Prostate gland (tissue), 2 donors: ENCODE measurements around the gene SERPINB12. TPM values are rescaled to one million over a fixed set of nuclear protein-coding genes. Genes with fewer than 3 reads are reported as not detected.

ENCODE experiments used
- DNase-seq: peaks from one replicate; pipeline ENCODE4 v3.0.0-alpha.2; 2019; ENCODE audit warnings: low spot score
- H3K27ac ChIP-seq, 2 donors: fragments of 200-600 bp; sonication (generic); 2 replicates each; pipeline ENCODE4 v1.5.1; 2017 to 2019
- H3K27me3 ChIP-seq: fragments of 200-600 bp; sonication (generic); replicated peaks from 2 replicates; pipeline ENCODE4 v1.5.1; 2019; ENCODE audit not compliant: insufficient read depth
- H3K36me3 ChIP-seq, 2 donors: fragments of 200-600 bp; sonication (generic); 1 replicate in 1 of 2; 2 replicates in 1 of 2; pipeline versions ENCODE4 v1.5.1 to v1.8.1; 2017 to 2019
- H3K4me1 ChIP-seq: fragments of 200-600 bp; sonication (generic); replicated peaks from 2 replicates; pipeline ENCODE4 v1.5.1; 2019
- H3K4me3 ChIP-seq, 2 donors: fragments of 200-600 bp; sonication (generic); 2 replicates each; pipeline ENCODE4 v1.5.1; 2017 to 2019
- H3K9me3 ChIP-seq: fragments of 200-600 bp; sonication (generic); 2 replicates; pipeline ENCODE4 v1.5.1; 2017
- POLR2A ChIP-seq: fragments of 450-650 bp; IDR thresholded peaks from one replicate; pipeline ENCODE4 v1.6.1; 2016; ENCODE audit warnings: antibody characterized with exemption, mild to moderate bottlenecking
- POLR2AphosphoS5 ChIP-seq: sonication (generic); formaldehyde crosslinking; IDR thresholded peaks from one replicate; pipeline ENCODE4 v1.6.1; 2017; ENCODE audit warnings: antibody characterized with exemption
- WGBS: methylation state at CpG from one replicate; pipeline ENCODE4 v1.1.5; 2018; 5-methylcytosine and 5-hydroxymethylcytosine counted together
- intact Hi-C: fragments of 100-400 bp; cut with DNase I; formaldehyde crosslinking; loops from one replicate; pipeline ENCODE4 v1.14.2; 2022
- total RNA-seq, 2 donors: library from RNA; depleted of rRNA; stranded (reverse); fragments of >200 nt; gene quantifications; one replicate each; pipeline ENCODE4 v1.1.0, GENCODE V29; 2016
- TF ChIP-seq, protein P1 (sequence below), 4 experiments: fragments of 200-600 bp in 2 of 4; fragments of 450-650 bp in 2 of 4; sonication (generic) in 2 of 4; IDR thresholded peaks; 1 replicate in 3 of 4; 2 replicates in 1 of 4; pipeline ENCODE4 v1.5.1; 2016 to 2019; ENCODE audit warnings: antibody characterized with exemption in 4 of 4, mild to moderate bottlenecking in 2 of 4, moderate library complexity in 2 of 4

The SERPINB12 gene
- total RNA-seq, 2 donors from 2014 or later = not detected

DNA sequence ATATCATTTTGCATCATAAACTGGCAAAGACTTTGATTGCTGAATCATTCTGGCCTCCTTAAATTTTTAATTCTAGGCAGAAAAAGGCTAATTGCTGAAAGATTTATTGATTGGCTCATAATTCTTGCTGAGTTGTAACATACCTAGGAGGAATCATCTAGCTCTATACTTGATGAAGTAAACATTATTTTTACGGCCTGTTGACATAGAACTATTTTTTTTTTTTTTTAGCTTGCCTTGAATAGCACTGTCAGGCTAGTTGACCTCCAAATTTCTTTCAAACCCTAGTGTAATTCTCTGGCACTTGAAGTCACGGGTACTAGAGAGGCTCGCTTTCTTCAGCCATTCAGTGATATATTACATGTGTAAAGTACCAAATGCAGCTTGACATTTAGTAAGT, 2.8 kb downstream of the SERPINB12 start:
- TF ChIP-seq POLR2A (no peak), POLR2AphosphoS5 (no peak)
- TF ChIP-seq, protein P1, sequence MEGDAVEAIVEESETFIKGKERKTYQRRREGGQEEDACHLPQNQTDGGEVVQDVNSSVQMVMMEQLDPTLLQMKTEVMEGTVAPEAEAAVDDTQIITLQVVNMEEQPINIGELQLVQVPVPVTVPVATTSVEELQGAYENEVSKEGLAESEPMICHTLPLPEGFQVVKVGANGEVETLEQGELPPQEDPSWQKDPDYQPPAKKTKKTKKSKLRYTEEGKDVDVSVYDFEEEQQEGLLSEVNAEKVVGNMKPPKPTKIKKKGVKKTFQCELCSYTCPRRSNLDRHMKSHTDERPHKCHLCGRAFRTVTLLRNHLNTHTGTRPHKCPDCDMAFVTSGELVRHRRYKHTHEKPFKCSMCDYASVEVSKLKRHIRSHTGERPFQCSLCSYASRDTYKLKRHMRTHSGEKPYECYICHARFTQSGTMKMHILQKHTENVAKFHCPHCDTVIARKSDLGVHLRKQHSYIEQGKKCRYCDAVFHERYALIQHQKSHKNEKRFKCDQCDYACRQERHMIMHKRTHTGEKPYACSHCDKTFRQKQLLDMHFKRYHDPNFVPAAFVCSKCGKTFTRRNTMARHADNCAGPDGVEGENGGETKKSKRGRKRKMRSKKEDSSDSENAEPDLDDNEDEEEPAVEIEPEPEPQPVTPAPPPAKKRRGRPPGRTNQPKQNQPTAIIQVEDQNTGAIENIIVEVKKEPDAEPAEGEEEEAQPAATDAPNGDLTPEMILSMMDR (IDR thresholded peaks at IDR 0.05) = no peak
- 56% methylated on average over 3 of the region's 3 CpGs for WGBS
- intact Hi-C loops = no loop called here

DNA sequence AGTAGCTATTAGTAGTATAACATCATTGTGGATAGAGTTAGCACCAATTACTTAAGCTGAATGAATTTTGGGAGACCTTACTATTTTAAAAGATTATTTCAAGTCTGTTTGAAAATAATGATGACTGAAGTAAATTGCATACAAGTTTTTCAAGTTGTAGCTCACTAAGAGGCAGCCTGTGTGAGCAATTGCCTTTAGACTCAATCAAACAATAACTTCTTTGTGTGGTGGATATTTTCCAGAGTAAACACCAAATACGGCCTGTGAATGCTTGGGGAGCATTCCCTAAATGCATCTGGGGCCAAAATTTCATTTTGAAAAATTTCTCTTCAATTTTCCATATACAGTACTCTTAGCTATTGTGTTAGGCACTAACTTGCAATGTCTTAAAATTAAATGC, 7.9 kb downstream of the SERPINB12 start:
- Histone ChIP-seq H3K9me3 (no peaks in the 10 kb centered on the region), H3K27ac (no peak overlapping the region), H3K27me3 (no peaks in the 10 kb centered on the region), H3K36me3 (no peaks in the 10 kb centered on the region), H3K4me3 (no peak overlapping the region), H3K4me1 (no peaks in the 10 kb centered on the region)
- 28% methylated on average over 1 of the region's 1 CpG for WGBS
- no peak for TF ChIP-seq POLR2A
- TF ChIP-seq, protein P1 (IDR thresholded peaks at IDR 0.05) = no peak
- no peak for DNase-seq
- intact Hi-C loops = no loop called here

More for the DNA sequence above, 2.8 kb downstream of the SERPINB12 start:
- no peaks in the 10 kb centered on the region for H3K36me3 ChIP-seq
- no peak for DNase-seq
- H3K27me3 ChIP-seq = no peaks in the 10 kb centered on the region
- no peaks in the 10 kb centered on the region for H3K9me3 ChIP-seq
- H3K4me3 ChIP-seq = no peak overlapping the region
- H3K4me1 ChIP-seq = no peaks in the 10 kb centered on the region
- no peak overlapping the region for H3K27ac ChIP-seq

DNA sequence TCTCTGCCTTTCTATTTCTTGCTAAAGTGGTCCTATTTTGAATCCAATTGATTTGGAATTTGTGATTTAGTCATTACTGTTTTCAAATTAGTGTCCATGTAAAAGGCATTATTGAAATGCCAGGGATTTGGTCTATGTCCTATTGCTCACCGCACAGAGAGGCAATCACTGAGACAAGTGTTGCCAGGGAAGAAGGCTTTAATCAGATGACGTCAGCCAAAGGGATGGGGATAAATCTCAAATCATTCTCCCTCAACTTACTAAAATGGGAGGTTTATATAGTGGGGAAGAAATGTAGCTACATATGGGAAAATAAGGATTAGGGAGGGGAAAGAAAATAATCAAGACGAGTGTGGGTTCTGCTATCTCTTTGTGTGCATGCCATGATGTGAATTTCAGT, 9.6 kb downstream of the SERPINB12 start:
- WGBS = 87% methylated on average over 3 of the region's 3 CpGs
- Histone ChIP-seq H3K27ac (no peak overlapping the region), H3K4me3 (no peak overlapping the region), H3K27me3 (no peaks in the 10 kb centered on the region), H3K36me3 (no peaks in the 10 kb centered on the region), H3K4me1 (no peaks in the 10 kb centered on the region), H3K9me3 (no peaks in the 10 kb centered on the region)
- no peak for DNase-seq
- intact Hi-C loops = no loop called here
- no peak for TF ChIP-seq POLR2A

DNA sequence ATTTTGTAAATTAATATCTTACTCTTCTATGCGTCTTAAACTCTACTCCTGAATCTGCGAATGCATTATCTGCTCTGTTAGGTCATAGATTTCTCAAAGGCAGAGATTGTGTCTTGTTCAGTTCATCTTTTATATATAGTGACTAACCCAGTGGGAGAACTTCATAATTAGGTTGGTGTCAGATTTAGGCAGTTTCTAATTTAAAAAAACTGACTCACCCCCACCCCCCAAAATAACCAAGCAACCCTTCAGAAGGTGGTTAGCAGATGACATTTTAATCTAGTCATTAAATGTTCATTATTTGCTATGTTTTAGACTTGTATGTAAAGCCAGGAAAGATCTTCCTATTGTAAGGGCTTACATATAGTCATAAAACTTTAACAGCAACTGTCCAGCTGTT, 10.4 kb downstream of the SERPINB12 start:
- no peak for DNase-seq
- Histone ChIP-seq H3K4me1 (no peaks in the 10 kb centered on the region), H3K27me3 (no peaks in the 10 kb centered on the region), H3K9me3 (no peaks in the 10 kb centered on the region), H3K27ac (no peak overlapping the region), H3K36me3 (no peaks in the 10 kb centered on the region), H3K4me3 (no peak overlapping the region)
- WGBS = 98% methylated on average over 2 of the region's 2 CpGs
- intact Hi-C loops = no loop called here
- TF ChIP-seq POLR2A (no peak), POLR2AphosphoS5 (no peak)
- TF ChIP-seq, protein P1 (IDR thresholded peaks at IDR 0.05) = no peak

DNA sequence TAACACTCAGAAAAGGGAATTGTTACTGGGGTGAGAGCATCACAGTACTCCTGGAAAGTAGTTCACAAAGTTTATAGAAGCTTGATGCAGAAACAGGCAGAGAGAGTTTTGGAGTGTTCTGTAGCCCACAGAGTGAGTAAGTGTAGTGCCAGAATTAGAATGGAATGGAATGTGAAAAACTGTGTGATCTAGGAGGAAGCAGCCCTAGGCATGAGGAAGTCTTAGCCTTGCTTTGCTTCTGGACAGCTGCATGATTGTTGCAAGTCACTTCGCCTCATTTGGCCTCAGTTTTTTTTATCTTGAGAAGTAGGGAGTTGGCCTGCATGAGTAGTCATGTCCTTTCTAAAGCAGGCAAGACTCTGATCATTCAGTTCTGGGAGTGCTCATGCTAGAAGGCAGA, 10.9 kb downstream of the SERPINB12 start:
- Histone ChIP-seq H3K9me3 (no peaks in the 10 kb centered on the region), H3K27me3 (no peaks in the 10 kb centered on the region), H3K27ac (no peak overlapping the region), H3K4me3 (no peak overlapping the region), H3K36me3 (no peaks in the 10 kb centered on the region), H3K4me1 (no peaks in the 10 kb centered on the region)
- WGBS = 13% methylated on average over 1 of the region's 1 CpG
- intact Hi-C loops = no loop called here
- DNase-seq = peak; percentile 44
- TF ChIP-seq, protein P1 (IDR thresholded peaks at IDR 0.05) = no peak
- peak; percentile 46 for TF ChIP-seq POLR2AphosphoS5
